SK-MEL-5 (cell line): ENCODE data around the gene IL1RAPL1. TPM values are rescaled to one million over a fixed set of nuclear protein-coding genes. Genes with fewer than 3 reads are reported as not detected.
A peak's percentile ranks its signal among the peaks of the same experiment; 100 is the strongest.

Source experiments
- DNase-seq: peaks from one replicate; pipeline ENCODE4 v3.0.0-alpha.2; 2016; ENCODE audit warnings: low read depth, low spot score
- in situ Hi-C: cut with HindIII; loops from 2 replicates; pipeline ENCODE4 v1.10.0; 2016; ENCODE audit warnings: low sequenced_read_pairs, high pct_unique_total_duplicates, low pct_unique_long_range_greater_than_20kb
- total RNA-seq: library from RNA; depleted of rRNA; stranded (reverse); fragments of >200 nt; shearing (Covaris generic); gene quantifications from 2 replicates; pipeline ENCODE4 v1.2.3, GENCODE V29; 2014

The IL1RAPL1 gene
- total RNA-seq, 1 experiment from 2014 or later, result 0.32 TPM

GRCh38 chrX:29477878-29478277 lies 890.6 kb downstream of the IL1RAPL1 start:
- no peak for DNase-seq
- in situ Hi-C loops, result no loop called here

- in situ Hi-C loops, result no loop called here
- DNase-seq, result peak; percentile 68
These were observed 891.3 kb downstream of the IL1RAPL1 start for GRCh38 chrX:29478336-29479069.

GRCh38 chrX:29487214-29487613 lies 900.0 kb downstream of the IL1RAPL1 start:
- no peak for DNase-seq
- in situ Hi-C loops, result no loop called here

GRCh38 chrX:29487714-29488113 lies 900.5 kb downstream of the IL1RAPL1 start:
- no peak for DNase-seq
- in situ Hi-C loops, result no loop called here

- in situ Hi-C loops, result no loop called here
- peak; percentile 64 for DNase-seq
These were observed 901.7 kb downstream of the IL1RAPL1 start for GRCh38 chrX:29488919-29489318.

GRCh38 chrX:29490606-29491005 lies 903.4 kb downstream of the IL1RAPL1 start:
- no peak for DNase-seq
- in situ Hi-C loops, result no loop called here

- no peak for DNase-seq
- in situ Hi-C loops, result no loop called here
These were observed 904.4 kb downstream of the IL1RAPL1 start for GRCh38 chrX:29491659-29492058.

GRCh38 chrX:29496636-29497180 lies 909.5 kb downstream of the IL1RAPL1 start:
- DNase-seq, result no peak
- in situ Hi-C loops, result no loop called here

- in situ Hi-C loops, result no loop called here
- DNase-seq, result no peak
These were observed 919.5 kb downstream of the IL1RAPL1 start for GRCh38 chrX:29506729-29507128.

- in situ Hi-C loops, result no loop called here
- DNase-seq, result no peak
These were observed 930.9 kb downstream of the IL1RAPL1 start for GRCh38 chrX:29518100-29518499.

- DNase-seq, result no peak
These were observed 941.0 kb downstream of the IL1RAPL1 start for GRCh38 chrX:29528281-29528680.

GRCh38 chrX:29530501-29530900 lies 943.3 kb downstream of the IL1RAPL1 start:
- DNase-seq, result no peak
- in situ Hi-C loops, result no loop called here

More at GRCh38 chrX:29528281-29528680, 941.0 kb downstream of the IL1RAPL1 start:
- in situ Hi-C loops, result no loop called here

- in situ Hi-C loops, result no loop called here
- DNase-seq, result no peak
These were observed 944.1 kb downstream of the IL1RAPL1 start for GRCh38 chrX:29531336-29531735.

- DNase-seq, result no peak
These were observed 948.2 kb downstream of the IL1RAPL1 start for GRCh38 chrX:29535212-29536162.

GRCh38 chrX:29541038-29541437 lies 953.8 kb downstream of the IL1RAPL1 start:
- no peak for DNase-seq
- in situ Hi-C loops, result no loop called here

More at GRCh38 chrX:29535212-29536162, 948.2 kb downstream of the IL1RAPL1 start:
- in situ Hi-C loops, result no loop called here

GRCh38 chrX:29542152-29542551 lies 954.9 kb downstream of the IL1RAPL1 start:
- in situ Hi-C loops, result no loop called here
- DNase-seq, result no peak

GRCh38 chrX:29545878-29546277 lies 958.6 kb downstream of the IL1RAPL1 start:
- in situ Hi-C loops, result no loop called here
- DNase-seq, result no peak

- in situ Hi-C loops, result no loop called here
- no peak for DNase-seq
These were observed 960.6 kb downstream of the IL1RAPL1 start for GRCh38 chrX:29547877-29548276.
